HG03460 (cell line): ENCODE results near the gene ADGRD2.
A peak's percentile ranks its signal among the peaks of the same experiment; 100 is the strongest.
"Not testable (repeated sequence)": the region's sequence is repeated elsewhere in the genome, so short reads cannot be mapped to it uniquely, and the experiment has no call there.

Experiments used
- ATAC-seq: cut with Tn5 transposase; IDR thresholded peaks from one replicate; pipeline ENCODE4 v1.9.1; 2021; ENCODE audit not compliant: unreplicated experiment

Gene ADGRD2

GRCh38 chr9:124450241-124450924, at the start of gene ADGRD2:
ADGRD2 (plus strand) TSS chr9:124450451; CDS start chr9:124451667, 1,216 bp downstream.
- ATAC-seq, result no peak

GRCh38 chr9:124403246-124403645, 47.0 kb upstream of the ADGRD2 start:
- no peak for ATAC-seq

GRCh38 chr9:124409410-124409809, 40.8 kb upstream of the ADGRD2 start:
- ATAC-seq, result no peak

- ATAC-seq, result no peak
Measured at GRCh38 chr9:124410321-124410913, 39.8 kb upstream of the ADGRD2 start.

GRCh38 chr9:124411514-124412227, 38.6 kb upstream of the ADGRD2 start:
- ATAC-seq, result no peak

- ATAC-seq, result no peak
Measured at GRCh38 chr9:124412228-124412575, 38.0 kb upstream of the ADGRD2 start.

- no peak for ATAC-seq
Measured at GRCh38 chr9:124414612-124415011, 35.6 kb upstream of the ADGRD2 start.

GRCh38 chr9:124415102-124415851, 35.0 kb upstream of the ADGRD2 start, which contains the start of gene PSMB7:
PSMB7 (minus strand) TSS chr9:124415442; CDS start chr9:124415425, 17 bp downstream.
- ATAC-seq, result peak; percentile 93

GRCh38 chr9:124415852-124416484, 34.3 kb upstream of the ADGRD2 start:
- no peak for ATAC-seq

GRCh38 chr9:124419832-124420489, 30.3 kb upstream of the ADGRD2 start:
- no peak for ATAC-seq

GRCh38 chr9:124420991-124421543, 29.2 kb upstream of the ADGRD2 start:
- ATAC-seq, result no peak

- ATAC-seq, result no peak
Measured at GRCh38 chr9:124423155-124423554, 27.1 kb upstream of the ADGRD2 start.

GRCh38 chr9:124423591-124423990, 26.7 kb upstream of the ADGRD2 start:
- ATAC-seq, result no peak

GRCh38 chr9:124425733-124426132, 24.5 kb upstream of the ADGRD2 start:
- not testable (repeated sequence) for ATAC-seq

- ATAC-seq, result no peak
Measured at GRCh38 chr9:124426361-124426760, 23.9 kb upstream of the ADGRD2 start.

- no peak for ATAC-seq
Measured at GRCh38 chr9:124427281-124427680, 23.0 kb upstream of the ADGRD2 start.

GRCh38 chr9:124428751-124429529, 21.3 kb upstream of the ADGRD2 start:
- no peak for ATAC-seq

- no peak for ATAC-seq
Measured at GRCh38 chr9:124429530-124429867, 20.8 kb upstream of the ADGRD2 start.

- ATAC-seq, result no peak
Measured at GRCh38 chr9:124436320-124436719, 13.9 kb upstream of the ADGRD2 start.
